ENCODE results near the gene HENMT1. TPM values are rescaled to one million over a fixed set of nuclear protein-coding genes. Genes with fewer than 3 reads are reported as not detected.

The HENMT1 gene
- 5.4 and 7.8 TPM in 2 replicates for total RNA-seq

GRCh38 chr1:108661030-108661609, at the start of gene HENMT1:
TSS of gene HENMT1 (minus strand) at chr1:108661093. CDS start at chr1:108659884, 1,209 bp downstream.

DNA sequence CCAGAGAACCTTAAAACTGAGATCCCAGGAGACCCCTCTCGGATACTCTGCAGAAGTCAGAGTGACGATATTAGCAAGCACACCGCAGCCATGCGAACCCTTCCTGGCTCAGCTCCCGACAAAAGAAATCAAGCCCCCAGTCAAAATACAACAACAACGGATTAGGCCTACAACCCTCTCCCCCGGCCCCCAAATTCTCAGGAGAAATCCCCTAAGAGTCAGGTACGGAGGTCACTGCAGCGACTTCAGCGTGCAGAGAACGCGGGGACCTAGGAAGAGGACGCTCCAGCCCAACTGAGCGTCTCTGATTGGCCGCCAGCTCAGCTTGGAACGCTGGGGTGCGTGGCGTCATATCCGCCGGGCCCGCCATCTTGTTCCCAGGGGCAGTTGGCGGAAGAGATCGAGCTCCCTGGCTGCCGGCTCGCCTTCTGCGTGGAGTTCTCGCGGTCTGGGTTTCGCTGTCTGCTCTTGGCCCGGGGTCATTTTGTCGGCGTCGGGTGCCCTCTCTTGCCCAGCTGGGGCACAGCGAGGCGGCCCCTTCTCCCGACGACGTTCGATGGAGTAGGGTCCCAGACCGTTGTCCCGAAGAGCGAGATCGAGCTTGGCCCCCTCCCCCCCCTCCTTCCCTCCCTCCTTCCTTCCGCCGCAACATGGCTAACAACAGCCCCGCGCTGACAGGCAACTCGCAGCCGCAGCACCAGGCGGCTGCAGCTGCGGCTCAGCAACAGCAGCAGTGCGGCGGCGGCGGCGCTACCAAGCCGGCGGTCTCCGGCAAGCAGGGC, 31.2 kb upstream of the HENMT1 start, which contains the start of gene PRPF38B:
TSS of gene PRPF38B (plus strand) at position 369 of the 782 bp plus-strand sequence. CDS start at position 651, 282 bp downstream.

Other genes with a start within 250 kb of the HENMT1 start
- not detected in 2 replicates for gene NBPF6, start 210.8 kb downstream of the HENMT1 start, total RNA-seq
- gene EEIG2, start 101.0 kb downstream of the HENMT1 start, total RNA-seq: 16.9 and 18.7 TPM in 2 replicates
- gene PRPF38B, start 31.2 kb upstream of the HENMT1 start, total RNA-seq: 20.1 and 22.7 TPM in 2 replicates
- gene FNDC7, start 51.8 kb upstream of the HENMT1 start, total RNA-seq: 0.13 and 0.22 TPM in 2 replicates
- gene STXBP3, start 85.6 kb upstream of the HENMT1 start, total RNA-seq: 75.0 and 75.9 TPM in 2 replicates
- 0.39 and 0.65 TPM in 2 replicates for gene AKNAD1, start 196.0 kb upstream of the HENMT1 start, total RNA-seq
- gene GPSM2, start 215.9 kb upstream of the HENMT1 start, total RNA-seq: 41.8 and 43.5 TPM in 2 replicates